K562 (cell line): ENCODE data around the gene ABHD10.

Experiments used
- GABPA ChIP-seq: fragments of 200-800 bp; sonication (Bioruptor generic); conservative IDR thresholded peaks from 2 replicates; pipeline ENCODE4 v1.6.1; 2016; ENCODE audit warnings: low read depth, missing genetic modification characterization, missing compliant biosample characterization
- NFYB ChIP-seq: IDR thresholded peaks from 2 replicates; pipeline ENCODE4 v1.6.1; 2011; ENCODE audit warnings: mild to moderate bottlenecking, moderate library complexity; ENCODE audit not compliant: insufficient read length; ENCODE audit errors: extremely low read depth
- SIN3A ChIP-seq, 2 experiments: fragments of 150-350 bp in 1 of 2; IDR thresholded peaks; 2 replicates each; pipeline ENCODE4 v1.6.1; 2011 to 2016; ENCODE audit warnings: borderline replicate concordance in 2 of 2, low read depth in 2 of 2, low read length in 2 of 2, mild to moderate bottlenecking in 2 of 2, moderate library complexity in 2 of 2; ENCODE audit not compliant: control insufficient read depth in 1 of 2

GRCh38 chr3:111965484-111965883 is 13.3 kb upstream of the ABHD10 start:
- TF ChIP-seq NFYB = no peak
- no peak for TF ChIP-seq SIN3A (IDR thresholded peaks at IDR 0.05; ENCODE audit: borderline replicate concordance in 2 of 2, control insufficient read depth in 1 of 2, low read depth in 2 of 2, low read length in 2 of 2)
- no peak for TF ChIP-seq GABPA (tag)
